ENCODE results near the gene IL20RB. TPM values are rescaled to one million over a fixed set of nuclear protein-coding genes. Genes with fewer than 3 reads are reported as not detected.
"Not testable (repeated sequence)": the region's sequence is repeated elsewhere in the genome, so short reads cannot be mapped to it uniquely, and the experiment has no call there.

IL20RB gene
- total and polyA plus RNA-seq, 4 donors, result 0.60 to 1.2 (median 0.75) TPM

DNA sequence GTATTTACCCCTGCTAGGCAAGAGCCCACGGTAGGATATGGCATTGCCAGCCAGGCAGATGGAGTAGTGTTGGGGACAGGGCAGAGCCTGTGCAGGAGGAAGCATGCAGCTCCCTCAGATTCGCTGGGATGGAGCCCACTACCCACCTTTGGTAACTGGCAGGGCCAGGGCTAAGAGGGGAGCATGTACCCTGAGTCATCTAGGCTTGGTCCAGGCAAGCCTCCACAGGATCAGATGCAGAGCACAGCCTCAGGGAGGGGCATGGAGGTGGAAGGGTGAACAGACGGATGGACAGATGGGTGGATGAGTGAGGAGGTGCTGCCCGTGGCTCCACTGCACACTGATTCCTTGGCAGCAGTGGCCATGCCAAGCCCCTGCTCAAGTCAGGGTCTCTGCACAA lies 33.0 kb downstream of the IL20RB start:
- Histone ChIP-seq H3K9me3 (ENCODE audit: control insufficient read depth, insufficient read depth, low read length) (no peaks in the 10 kb centered on the region), H3K27ac (ENCODE audit: low read depth, low read length) (no peak overlapping the region), H3K27me3 (ENCODE audit: control insufficient read depth, insufficient read depth, low read length) (no peaks in the 10 kb centered on the region), H3K4me3 (ENCODE audit: low read depth, low read length) (no peak overlapping the region), H3K36me3 (ENCODE audit: control insufficient read depth, insufficient read depth, low read length) (no peaks in the 10 kb centered on the region), H3K4me1 (ENCODE audit: control insufficient read depth, insufficient read depth, low read length) (no peaks in the 10 kb centered on the region)
- WGBS (ENCODE audit: insufficient coverage), result 100% methylated on average over 3 of the region's 4 CpGs
- DNase-seq (ENCODE audit: low read depth in 4 of 6, low spot score in 6 of 6), result no peak

DNA sequence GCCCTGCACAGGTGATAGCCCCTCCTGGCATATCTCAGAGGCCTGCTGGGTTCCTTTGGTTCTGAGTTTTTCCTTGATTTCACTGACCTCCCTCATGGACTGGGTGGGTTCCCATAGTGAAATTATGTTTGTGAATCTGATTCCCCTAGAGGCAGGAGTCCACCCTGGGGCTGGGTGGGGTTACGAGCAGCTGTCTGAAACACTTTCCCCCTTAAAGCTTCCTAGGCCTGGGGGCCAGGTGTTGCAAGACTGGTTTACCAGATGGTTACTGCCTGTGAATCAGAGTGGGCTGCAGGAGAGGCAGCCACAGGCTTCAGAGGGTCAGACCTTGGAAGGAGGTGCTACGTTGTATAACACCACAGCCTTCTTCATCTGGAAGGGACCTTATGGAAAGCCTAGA lies 34.3 kb downstream of the IL20RB start:
- H3K4me1 ChIP-seq (ENCODE audit: control insufficient read depth, insufficient read depth, low read length), result no peaks in the 10 kb centered on the region
- no peaks in the 10 kb centered on the region for H3K9me3 ChIP-seq (ENCODE audit: control insufficient read depth, insufficient read depth, low read length)
- DNase-seq (ENCODE audit: low read depth in 4 of 6, low spot score in 6 of 6), result no peak
- no peak overlapping the region for H3K27ac ChIP-seq (ENCODE audit: low read depth, low read length)
- no CpG with 5 or more reads among the region's 2 CpGs for WGBS (ENCODE audit: insufficient coverage)
- H3K27me3 ChIP-seq (ENCODE audit: control insufficient read depth, insufficient read depth, low read length), result no peaks in the 10 kb centered on the region
- H3K36me3 ChIP-seq (ENCODE audit: control insufficient read depth, insufficient read depth, low read length), result no peaks in the 10 kb centered on the region
- H3K4me3 ChIP-seq (ENCODE audit: low read depth, low read length), result no peak overlapping the region

DNA sequence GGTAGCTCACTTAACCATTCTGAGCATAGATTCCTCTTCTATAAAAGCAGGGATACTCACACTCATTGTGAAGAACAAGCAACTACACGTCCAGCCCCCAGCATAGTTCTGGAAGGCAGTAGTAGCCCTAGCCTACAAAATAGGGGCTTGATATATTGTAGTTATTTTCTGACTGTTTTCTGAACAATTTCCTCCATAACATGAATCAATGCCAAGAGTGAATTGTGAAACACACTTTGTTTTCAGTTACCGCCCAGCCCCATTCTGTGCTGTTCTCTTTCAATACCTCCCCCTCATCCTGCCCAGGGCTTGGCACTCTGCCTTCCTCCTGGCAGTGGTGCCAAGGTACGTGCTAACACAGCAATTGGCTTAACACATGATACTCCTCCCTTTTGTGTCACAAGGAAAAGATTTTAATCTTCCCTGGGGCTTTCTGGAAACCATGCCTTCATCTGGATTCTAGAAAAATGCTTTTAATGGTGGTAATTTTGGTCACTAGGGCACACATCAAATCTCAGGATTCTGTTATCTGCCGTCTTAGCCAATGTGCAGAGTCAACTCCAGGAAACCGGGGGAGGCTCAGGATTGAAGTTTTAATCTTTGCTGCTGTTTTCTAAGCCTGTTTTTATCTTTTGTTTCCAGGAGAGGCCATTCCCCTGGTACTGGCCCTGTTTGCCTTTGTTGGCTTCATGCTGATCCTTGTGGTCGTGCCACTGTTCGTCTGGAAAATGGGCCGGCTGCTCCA lies 37.2 kb downstream of the IL20RB start:
- 35% methylated on average over 4 of the region's 8 CpGs for WGBS (ENCODE audit: insufficient coverage)
- no peaks in the 10 kb centered on the region for H3K36me3 ChIP-seq (ENCODE audit: control insufficient read depth, insufficient read depth, low read length)
- no peaks in the 10 kb centered on the region for H3K27me3 ChIP-seq (ENCODE audit: control insufficient read depth, insufficient read depth, low read length)
- H3K4me3 ChIP-seq (ENCODE audit: low read depth, low read length), result no peak overlapping the region
- no peaks in the 10 kb centered on the region for H3K9me3 ChIP-seq (ENCODE audit: control insufficient read depth, insufficient read depth, low read length)
- no peak overlapping the region for H3K27ac ChIP-seq (ENCODE audit: low read depth, low read length)
- no peaks in the 10 kb centered on the region for H3K4me1 ChIP-seq (ENCODE audit: control insufficient read depth, insufficient read depth, low read length)
- DNase-seq (ENCODE audit: low read depth in 4 of 6, low spot score in 6 of 6), result peak in 5 of 6 donors; percentile 35 to 92 (median 59)

DNA sequence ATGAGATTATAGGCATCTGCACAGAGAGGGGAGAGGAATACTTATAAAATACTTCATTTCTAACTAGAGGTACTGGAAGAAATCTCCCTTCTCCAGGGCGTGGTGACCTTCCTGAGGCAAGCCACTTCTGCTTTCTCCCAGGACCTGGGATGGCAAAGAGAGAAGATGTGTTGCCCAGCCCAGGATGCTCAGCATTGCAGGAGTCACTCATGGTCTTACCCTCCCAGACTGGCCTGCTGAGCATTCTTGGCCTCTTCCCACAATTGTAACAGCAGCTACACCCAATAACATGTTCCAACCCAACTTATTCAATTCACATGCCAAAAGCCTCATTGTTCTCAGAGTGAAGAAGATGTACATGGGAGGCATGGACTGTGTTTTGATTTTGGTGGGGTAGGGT lies 37.9 kb downstream of the IL20RB start:
- Histone ChIP-seq H3K27me3 (ENCODE audit: control insufficient read depth, insufficient read depth, low read length) (no peaks in the 10 kb centered on the region), H3K27ac (ENCODE audit: low read depth, low read length) (no peak overlapping the region), H3K4me3 (ENCODE audit: low read depth, low read length) (no peak overlapping the region), H3K36me3 (ENCODE audit: control insufficient read depth, insufficient read depth, low read length) (no peaks in the 10 kb centered on the region), H3K4me1 (ENCODE audit: control insufficient read depth, insufficient read depth, low read length) (no peaks in the 10 kb centered on the region), H3K9me3 (ENCODE audit: control insufficient read depth, insufficient read depth, low read length) (no peaks in the 10 kb centered on the region)
- WGBS (ENCODE audit: insufficient coverage), result 100% methylated on average over 1 of the region's 1 CpG
- no peak for DNase-seq (ENCODE audit: low read depth in 4 of 6, low spot score in 6 of 6)

DNA sequence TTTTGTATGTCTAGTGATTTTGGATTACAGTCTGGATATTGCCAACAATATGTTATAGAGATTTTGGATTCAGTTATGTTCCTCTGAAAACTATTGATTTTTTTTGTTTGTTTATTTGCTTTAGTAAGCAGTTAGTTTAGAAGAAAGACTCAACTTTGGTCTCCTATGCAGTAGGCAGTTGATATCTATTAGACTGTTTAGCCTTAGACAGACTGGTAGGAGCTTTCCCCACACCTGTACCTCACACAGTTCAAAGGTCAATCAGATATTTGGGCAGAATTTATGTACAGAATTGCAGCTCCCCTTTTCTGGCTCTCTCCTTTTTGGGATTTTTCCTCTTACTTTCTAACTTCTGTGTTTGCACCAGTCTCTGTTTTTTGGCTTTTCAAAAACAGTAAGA lies 42.3 kb downstream of the IL20RB start:
- no peaks in the 10 kb centered on the region for H3K4me1 ChIP-seq (ENCODE audit: control insufficient read depth, insufficient read depth, low read length)
- H3K27me3 ChIP-seq (ENCODE audit: control insufficient read depth, insufficient read depth, low read length), result no peaks in the 10 kb centered on the region
- no peaks in the 10 kb centered on the region for H3K36me3 ChIP-seq (ENCODE audit: control insufficient read depth, insufficient read depth, low read length)
- H3K4me3 ChIP-seq (ENCODE audit: low read depth, low read length), result no peak overlapping the region
- DNase-seq (ENCODE audit: low read depth in 4 of 6, low spot score in 6 of 6), result no peak
- no peaks in the 10 kb centered on the region for H3K9me3 ChIP-seq (ENCODE audit: control insufficient read depth, insufficient read depth, low read length)
- no peak overlapping the region for H3K27ac ChIP-seq (ENCODE audit: low read depth, low read length)

DNA sequence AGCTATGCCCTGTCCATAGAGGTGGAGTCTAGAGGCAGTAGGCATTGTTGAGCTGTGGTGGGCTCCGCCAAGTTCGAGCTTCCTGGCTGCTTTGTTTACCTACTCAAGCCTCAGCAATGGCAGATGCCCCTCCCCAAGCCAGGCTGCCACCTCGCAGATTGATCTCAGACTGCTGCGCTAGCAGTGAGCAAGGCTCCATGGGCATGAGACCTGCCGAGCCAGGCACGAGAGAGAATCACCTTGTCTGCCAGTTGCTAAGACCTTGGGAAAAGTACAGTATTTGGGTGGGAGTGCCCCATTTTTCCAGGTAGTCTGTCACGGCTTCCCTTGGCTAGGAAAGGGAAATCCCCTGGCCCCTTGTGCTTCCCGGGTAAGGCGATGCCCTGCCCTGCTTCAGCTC lies 49.6 kb downstream of the IL20RB start:
- not testable (repeated sequence) for H3K27ac ChIP-seq (ENCODE audit: low read depth, low read length); H3K4me3 ChIP-seq (ENCODE audit: low read depth, low read length); DNase-seq (ENCODE audit: low read depth in 4 of 6, low spot score in 6 of 6); H3K4me1 ChIP-seq (ENCODE audit: control insufficient read depth, insufficient read depth, low read length); H3K9me3 ChIP-seq (ENCODE audit: control insufficient read depth, insufficient read depth, low read length); H3K36me3 ChIP-seq (ENCODE audit: control insufficient read depth, insufficient read depth, low read length); H3K27me3 ChIP-seq (ENCODE audit: control insufficient read depth, insufficient read depth, low read length)
- WGBS (ENCODE audit: insufficient coverage), result 92% methylated on average over 9 of the region's 9 CpGs

DNA sequence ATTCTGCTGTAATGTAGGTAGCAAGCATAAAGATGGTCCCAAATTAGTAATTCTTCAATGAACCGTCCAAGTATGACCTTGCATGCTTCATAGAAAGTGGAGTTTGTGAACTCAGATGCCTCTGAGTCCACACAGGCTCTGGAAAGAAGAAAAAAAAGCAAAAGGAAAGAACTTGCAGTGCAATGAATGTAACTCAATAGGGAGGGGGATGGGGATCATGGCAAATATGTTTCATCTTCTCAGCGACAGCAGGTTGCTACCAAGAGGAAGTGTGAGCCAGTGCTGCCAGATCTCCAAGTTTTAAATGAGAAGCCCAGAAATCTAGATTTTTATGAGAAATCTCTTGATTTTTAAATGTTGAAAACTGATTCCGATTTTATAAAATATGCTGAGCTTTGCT lies 50.3 kb downstream of the IL20RB start:
- Histone ChIP-seq H3K27me3 (ENCODE audit: control insufficient read depth, insufficient read depth, low read length) (no peaks in the 10 kb centered on the region), H3K36me3 (ENCODE audit: control insufficient read depth, insufficient read depth, low read length) (no peaks in the 10 kb centered on the region), H3K4me1 (ENCODE audit: control insufficient read depth, insufficient read depth, low read length) (no peaks in the 10 kb centered on the region), H3K9me3 (ENCODE audit: control insufficient read depth, insufficient read depth, low read length) (no peaks in the 10 kb centered on the region), H3K27ac (ENCODE audit: low read depth, low read length) (no peak overlapping the region), H3K4me3 (ENCODE audit: low read depth, low read length) (no peak overlapping the region)
- DNase-seq (ENCODE audit: low read depth in 4 of 6, low spot score in 6 of 6), result peak in 1 of 6 donors; percentile 68
- WGBS (ENCODE audit: insufficient coverage), result 82% methylated on average over 3 of the region's 3 CpGs

DNA sequence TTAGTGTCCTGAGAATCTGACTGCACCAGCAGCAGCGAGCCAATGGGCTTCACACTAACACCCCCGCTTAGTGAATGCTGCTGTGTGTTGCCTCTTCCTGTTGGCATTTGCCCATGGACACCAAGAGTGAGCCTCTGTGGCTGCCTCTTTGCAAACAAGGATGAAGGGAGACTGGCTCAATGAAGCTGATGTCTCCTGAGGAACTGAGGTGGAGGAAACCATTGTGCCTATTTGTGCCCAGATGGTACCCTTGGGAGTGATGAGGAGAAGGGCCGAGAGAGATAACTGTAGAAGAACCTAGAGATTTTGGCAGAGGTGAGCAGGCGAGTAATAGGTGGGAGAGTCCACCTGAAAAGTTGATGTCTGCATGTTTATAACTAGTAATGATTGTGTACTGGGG lies 51.2 kb downstream of the IL20RB start:
- Histone ChIP-seq H3K27me3 (ENCODE audit: control insufficient read depth, insufficient read depth, low read length) (no peaks in the 10 kb centered on the region), H3K4me1 (ENCODE audit: control insufficient read depth, insufficient read depth, low read length) (no peaks in the 10 kb centered on the region), H3K27ac (ENCODE audit: low read depth, low read length) (no peak overlapping the region), H3K36me3 (ENCODE audit: control insufficient read depth, insufficient read depth, low read length) (no peaks in the 10 kb centered on the region), H3K9me3 (ENCODE audit: control insufficient read depth, insufficient read depth, low read length) (no peaks in the 10 kb centered on the region), H3K4me3 (ENCODE audit: low read depth, low read length) (no peak overlapping the region)
- DNase-seq (ENCODE audit: low read depth in 4 of 6, low spot score in 6 of 6), result peak in 1 of 6 donors; percentile 17
- whole genome bisulfite sequencing (ENCODE audit: insufficient coverage), result 88% methylated on average over 4 of the region's 4 CpGs

DNA sequence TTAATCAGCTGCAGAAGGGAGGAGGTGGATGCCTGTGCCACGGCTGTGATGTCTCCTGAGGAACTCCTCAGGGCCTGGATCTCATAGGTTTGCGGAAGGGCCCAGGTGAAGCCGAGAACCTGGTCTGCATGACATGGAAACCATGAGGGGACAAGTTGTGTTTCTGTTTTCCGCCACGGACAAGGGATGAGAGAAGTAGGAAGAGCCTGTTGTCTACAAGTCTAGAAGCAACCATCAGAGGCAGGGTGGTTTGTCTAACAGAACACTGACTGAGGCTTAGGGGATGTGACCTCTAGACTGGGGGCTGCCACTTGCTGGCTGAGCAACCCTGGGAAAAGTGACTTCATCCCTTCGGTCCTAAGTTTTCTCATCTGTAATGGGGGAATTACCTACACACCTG lies 52.4 kb downstream of the IL20RB start:
- no peak for DNase-seq (ENCODE audit: low read depth in 4 of 6, low spot score in 6 of 6)
- 92% methylated on average over 5 of the region's 6 CpGs for WGBS (ENCODE audit: insufficient coverage)
- Histone ChIP-seq H3K36me3 (ENCODE audit: control insufficient read depth, insufficient read depth, low read length) (no peaks in the 10 kb centered on the region), H3K27me3 (ENCODE audit: control insufficient read depth, insufficient read depth, low read length) (no peaks in the 10 kb centered on the region), H3K4me3 (ENCODE audit: low read depth, low read length) (no peak overlapping the region), H3K9me3 (ENCODE audit: control insufficient read depth, insufficient read depth, low read length) (no peaks in the 10 kb centered on the region), H3K4me1 (ENCODE audit: control insufficient read depth, insufficient read depth, low read length) (peaks cover 4% of the 10 kb centered on the region), H3K27ac (ENCODE audit: low read depth, low read length) (no peak overlapping the region)

DNA sequence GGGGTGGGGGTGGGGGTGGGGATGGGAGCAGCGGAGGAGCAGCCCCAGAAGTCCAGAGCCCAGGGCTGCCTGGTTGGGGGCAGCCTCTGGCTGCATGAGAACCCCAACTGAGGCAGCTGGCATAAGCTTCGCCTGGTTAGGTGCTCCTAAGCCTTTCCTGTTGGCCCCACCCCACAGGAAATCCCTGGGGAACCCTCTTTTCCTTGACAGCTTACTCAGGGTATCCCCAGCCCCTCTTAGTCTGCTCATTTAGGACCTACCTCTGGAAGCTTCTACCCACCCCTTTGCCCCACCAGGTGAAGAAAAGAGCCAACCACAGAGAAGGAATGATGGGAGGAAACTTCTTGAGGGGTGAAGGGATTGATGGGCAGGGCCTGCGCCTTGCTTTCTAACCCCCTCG lies 53.4 kb downstream of the IL20RB start:
- Histone ChIP-seq H3K4me1 (ENCODE audit: control insufficient read depth, insufficient read depth, low read length) (peaks cover 4% of the 10 kb centered on the region), H3K36me3 (ENCODE audit: control insufficient read depth, insufficient read depth, low read length) (no peaks in the 10 kb centered on the region), H3K27ac (ENCODE audit: low read depth, low read length) (no peak overlapping the region), H3K9me3 (ENCODE audit: control insufficient read depth, insufficient read depth, low read length) (no peaks in the 10 kb centered on the region), H3K27me3 (ENCODE audit: control insufficient read depth, insufficient read depth, low read length) (no peaks in the 10 kb centered on the region), H3K4me3 (ENCODE audit: low read depth, low read length) (no peak overlapping the region)
- WGBS (ENCODE audit: insufficient coverage), result 100% methylated on average over 2 of the region's 4 CpGs
- DNase-seq (ENCODE audit: low read depth in 4 of 6, low spot score in 6 of 6), result no peak
